GM23338 (cell line): ENCODE data around the gene NXPH4.

ENCODE experiments used
- EZH2 ChIP-seq: fragments of 200-600 bp; sonication (generic); IDR thresholded peaks from one replicate; pipeline ENCODE4 v1.8.0; 2017; ENCODE audit warnings: antibody characterized with exemption, mild to moderate bottlenecking, low read depth; ENCODE audit not compliant: unreplicated experiment
- REST ChIP-seq: IDR thresholded peaks from one replicate; pipeline ENCODE4 v1.6.1; 2018; ENCODE audit warnings: antibody characterized with exemption; ENCODE audit not compliant: unreplicated experiment
- TF ChIP-seq, protein P1 (sequence below), 2 experiments: fragments of 200-600 bp in 1 of 2; sonication (generic) in 1 of 2; conservative IDR thresholded peaks; 2 replicates each; pipeline versions ENCODE4 v1.5.1 to v1.6.1; 2016 to 2017; ENCODE audit warnings: antibody characterized with exemption in 2 of 2, low read depth in 2 of 2, mild to moderate bottlenecking in 2 of 2, moderate library complexity in 1 of 2

GRCh38 chr12:57268264-57268663 is 51.7 kb downstream of the NXPH4 start:
- TF ChIP-seq REST (no peak), EZH2 (no peak)
- TF ChIP-seq, protein P1, sequence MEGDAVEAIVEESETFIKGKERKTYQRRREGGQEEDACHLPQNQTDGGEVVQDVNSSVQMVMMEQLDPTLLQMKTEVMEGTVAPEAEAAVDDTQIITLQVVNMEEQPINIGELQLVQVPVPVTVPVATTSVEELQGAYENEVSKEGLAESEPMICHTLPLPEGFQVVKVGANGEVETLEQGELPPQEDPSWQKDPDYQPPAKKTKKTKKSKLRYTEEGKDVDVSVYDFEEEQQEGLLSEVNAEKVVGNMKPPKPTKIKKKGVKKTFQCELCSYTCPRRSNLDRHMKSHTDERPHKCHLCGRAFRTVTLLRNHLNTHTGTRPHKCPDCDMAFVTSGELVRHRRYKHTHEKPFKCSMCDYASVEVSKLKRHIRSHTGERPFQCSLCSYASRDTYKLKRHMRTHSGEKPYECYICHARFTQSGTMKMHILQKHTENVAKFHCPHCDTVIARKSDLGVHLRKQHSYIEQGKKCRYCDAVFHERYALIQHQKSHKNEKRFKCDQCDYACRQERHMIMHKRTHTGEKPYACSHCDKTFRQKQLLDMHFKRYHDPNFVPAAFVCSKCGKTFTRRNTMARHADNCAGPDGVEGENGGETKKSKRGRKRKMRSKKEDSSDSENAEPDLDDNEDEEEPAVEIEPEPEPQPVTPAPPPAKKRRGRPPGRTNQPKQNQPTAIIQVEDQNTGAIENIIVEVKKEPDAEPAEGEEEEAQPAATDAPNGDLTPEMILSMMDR (conservative IDR thresholded peaks at IDR 0.05; ENCODE audit: low read depth in 2 of 2) = no peak
